Keratinocyte (primary cell): ENCODE measurements around the gene POTEM.
"Not testable (repeated sequence)": the region's sequence is repeated elsewhere in the genome, so short reads cannot be mapped to it uniquely, and the experiment has no call there.

Source experiments
- EZH2 ChIP-seq: IDR thresholded peaks from one replicate; pipeline ENCODE4 v1.6.1; 2012; ENCODE audit warnings: inconsistent platforms, mild to moderate bottlenecking, low read length, moderate library complexity
- TF ChIP-seq, protein P1 (sequence below), 3 experiments: IDR thresholded peaks in 1 of 3; conservative IDR thresholded peaks in 1 of 3; optimal IDR thresholded peaks in 1 of 3; 2 replicates in 2 of 3; 3 replicates in 1 of 3; pipeline versions ENCODE3 to v1.5.1; 2011; ENCODE audit warnings: low read length in 3 of 3, mild to moderate bottlenecking in 3 of 3, moderate library complexity in 2 of 3, control low read depth in 1 of 3, inconsistent platforms in 1 of 3; ENCODE audit not compliant: insufficient read depth in 2 of 3; ENCODE audit errors: extremely low read depth in 1 of 3

DNA sequence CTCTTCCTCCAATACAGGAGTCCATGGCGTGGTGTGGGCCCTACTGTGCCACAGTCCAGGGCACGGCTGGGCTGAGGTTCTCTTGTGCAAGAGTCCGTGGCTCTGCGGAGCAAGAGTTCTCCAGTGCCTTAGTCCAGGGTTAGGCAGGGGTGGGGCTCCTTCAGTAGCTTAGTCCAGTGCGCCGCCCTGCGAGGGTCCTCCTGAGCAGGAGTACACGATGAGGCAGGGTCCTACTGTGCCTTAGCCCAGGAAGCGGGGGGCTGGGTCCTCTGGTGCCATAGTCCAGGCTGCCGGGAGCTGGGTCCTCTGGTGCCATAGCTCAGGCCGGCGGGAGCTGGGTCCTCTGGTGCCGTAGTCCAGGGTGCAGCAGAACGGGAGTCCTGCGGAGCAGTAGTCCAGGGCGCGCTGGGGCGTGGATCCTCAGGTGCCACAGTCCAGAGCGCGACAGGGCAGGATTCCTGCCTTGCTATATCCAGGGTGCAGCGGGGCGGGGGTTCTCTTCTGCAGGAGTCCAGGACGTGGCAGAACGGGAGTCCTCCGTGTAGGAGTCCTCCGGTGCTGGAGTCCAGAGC, 69.7 kb downstream of the POTEM start:
- TF ChIP-seq, protein P1, sequence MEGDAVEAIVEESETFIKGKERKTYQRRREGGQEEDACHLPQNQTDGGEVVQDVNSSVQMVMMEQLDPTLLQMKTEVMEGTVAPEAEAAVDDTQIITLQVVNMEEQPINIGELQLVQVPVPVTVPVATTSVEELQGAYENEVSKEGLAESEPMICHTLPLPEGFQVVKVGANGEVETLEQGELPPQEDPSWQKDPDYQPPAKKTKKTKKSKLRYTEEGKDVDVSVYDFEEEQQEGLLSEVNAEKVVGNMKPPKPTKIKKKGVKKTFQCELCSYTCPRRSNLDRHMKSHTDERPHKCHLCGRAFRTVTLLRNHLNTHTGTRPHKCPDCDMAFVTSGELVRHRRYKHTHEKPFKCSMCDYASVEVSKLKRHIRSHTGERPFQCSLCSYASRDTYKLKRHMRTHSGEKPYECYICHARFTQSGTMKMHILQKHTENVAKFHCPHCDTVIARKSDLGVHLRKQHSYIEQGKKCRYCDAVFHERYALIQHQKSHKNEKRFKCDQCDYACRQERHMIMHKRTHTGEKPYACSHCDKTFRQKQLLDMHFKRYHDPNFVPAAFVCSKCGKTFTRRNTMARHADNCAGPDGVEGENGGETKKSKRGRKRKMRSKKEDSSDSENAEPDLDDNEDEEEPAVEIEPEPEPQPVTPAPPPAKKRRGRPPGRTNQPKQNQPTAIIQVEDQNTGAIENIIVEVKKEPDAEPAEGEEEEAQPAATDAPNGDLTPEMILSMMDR (optimal IDR thresholded peaks at IDR 0.05 in 1 of 3, IDR thresholded peaks at IDR 0.05 in 1 of 3, conservative IDR thresholded peaks at IDR 0.05 in 1 of 3; ENCODE audit: extremely low read depth in 1 of 3, insufficient read depth in 2 of 3, low read length in 3 of 3) = not testable (repeated sequence)
- TF ChIP-seq EZH2 = not testable (repeated sequence)
